RKO (cell line): Measurements from ENCODE around the gene SFT2D1.
"Not testable (repeated sequence)": the region's sequence is repeated elsewhere in the genome, so short reads cannot be mapped to it uniquely, and the experiment has no call there.

Experiments
- DNase-seq: peaks from one replicate; pipeline ENCODE4 v3.0.0-alpha.2; 2016; ENCODE audit warnings: low spot score

SFT2D1 gene

GRCh38 chr6:166342349-166343149 lies at the start of gene SFT2D1:
TSS of gene SFT2D1 (minus strand) at chr6:166342545. CDS start at chr6:166342481, 64 bp downstream.
- DNase-seq: peak; percentile 89

- no peak for DNase-seq
Measured at GRCh38 chr6:166389119-166389518, 46.8 kb upstream of the SFT2D1 start.

- DNase-seq: no peak
Measured at GRCh38 chr6:166388290-166389004, 46.1 kb upstream of the SFT2D1 start.

GRCh38 chr6:166387642-166388289 lies 45.4 kb upstream of the SFT2D1 start:
- no peak for DNase-seq

GRCh38 chr6:166387098-166387497 lies 44.8 kb upstream of the SFT2D1 start:
- not testable (repeated sequence) for DNase-seq

GRCh38 chr6:166386111-166386510 lies 43.8 kb upstream of the SFT2D1 start:
- DNase-seq: no peak

- DNase-seq: not testable (repeated sequence)
Measured at GRCh38 chr6:166383802-166384363, 41.5 kb upstream of the SFT2D1 start.

- peak; percentile 94 for DNase-seq
Measured at GRCh38 chr6:166382933-166383801, 40.8 kb upstream of the SFT2D1 start, which contains the start of gene MPC1. TSS of gene MPC1 (minus strand) at chr6:166382940. CDS start at chr6:166382876, 64 bp downstream.

GRCh38 chr6:166382500-166382932 lies 40.2 kb upstream of the SFT2D1 start:
- DNase-seq: no peak

- DNase-seq: peak; percentile 80
Measured at GRCh38 chr6:166381733-166382499, 39.6 kb upstream of the SFT2D1 start.

GRCh38 chr6:166381381-166381732 lies 39.0 kb upstream of the SFT2D1 start:
- DNase-seq: no peak

GRCh38 chr6:166379800-166380199 lies 37.5 kb upstream of the SFT2D1 start:
- no peak for DNase-seq

- no peak for DNase-seq
Measured at GRCh38 chr6:166379103-166379586, 36.8 kb upstream of the SFT2D1 start.

- DNase-seq: no peak
Measured at GRCh38 chr6:166377721-166378120, 35.4 kb upstream of the SFT2D1 start.

GRCh38 chr6:166375013-166375412 lies 32.7 kb upstream of the SFT2D1 start:
- DNase-seq: no peak

- DNase-seq: no peak
Measured at GRCh38 chr6:166370489-166370888, 28.1 kb upstream of the SFT2D1 start.

- DNase-seq: no peak
Measured at GRCh38 chr6:166369782-166370181, 27.4 kb upstream of the SFT2D1 start.

GRCh38 chr6:166366921-166367320 lies 24.6 kb upstream of the SFT2D1 start:
- no peak for DNase-seq

- DNase-seq: no peak
Measured at GRCh38 chr6:166365806-166366205, 23.5 kb upstream of the SFT2D1 start.

- no peak for DNase-seq
Measured at GRCh38 chr6:166365221-166365620, 22.9 kb upstream of the SFT2D1 start.
